Karpas-422 (cell line): ENCODE measurements around the gene ZFYVE26. TPM values are rescaled to one million over a fixed set of nuclear protein-coding genes. Genes with fewer than 3 reads are reported as not detected.
"Not testable (repeated sequence)": the region's sequence is repeated elsewhere in the genome, so short reads cannot be mapped to it uniquely, and the experiment has no call there.

ENCODE experiments used
- DNase-seq: peaks from one replicate; pipeline ENCODE4 v3.0.0-alpha.2; 2015
- H2AFZ ChIP-seq: fragments of 200-600 bp; sonication (generic); 2 replicates; pipeline ENCODE4 v1.6.1; 2014; ENCODE audit warnings: antibody characterized with exemption, low read length, mixed read lengths
- H3K27ac ChIP-seq: fragments of 200-600 bp; sonication (generic); 2 replicates; pipeline ENCODE4 v1.5.1; 2014; ENCODE audit warnings: mild to moderate bottlenecking, low read length, moderate library complexity
- H3K27me3 ChIP-seq: fragments of 200-600 bp; sonication (generic); 2 replicates; pipeline ENCODE4 v1.6.1; 2014; ENCODE audit warnings: low read length, mixed read lengths
- H3K36me3 ChIP-seq: fragments of 200-600 bp; sonication (generic); 2 replicates; pipeline ENCODE4 v1.6.1; 2014; ENCODE audit warnings: low read length, mixed read lengths; ENCODE audit not compliant: insufficient read depth
- H3K4me1 ChIP-seq: fragments of 200-600 bp; sonication (generic); 2 replicates; pipeline ENCODE4 v1.6.1; 2014; ENCODE audit warnings: mild to moderate bottlenecking, low read length, mixed read lengths
- H3K4me2 ChIP-seq: fragments of 200-600 bp; sonication (generic); 2 replicates; pipeline ENCODE4 v1.6.1; 2014; ENCODE audit warnings: low read length, low read depth, mild to moderate bottlenecking; ENCODE audit not compliant: poor library complexity, severe bottlenecking
- H3K4me3 ChIP-seq: fragments of 200-600 bp; sonication (generic); 2 replicates; pipeline ENCODE4 v1.5.1; 2014; ENCODE audit warnings: mild to moderate bottlenecking, antibody characterized with exemption, low read length, mixed read lengths
- H3K79me2 ChIP-seq: fragments of 200-600 bp; sonication (generic); 2 replicates; pipeline ENCODE4 v1.6.1; 2014; ENCODE audit warnings: mild to moderate bottlenecking, low read length, mixed read lengths
- H3K9ac ChIP-seq: fragments of 200-600 bp; sonication (generic); 2 replicates; pipeline ENCODE4 v1.6.0; 2014; ENCODE audit warnings: low read length
- H3K9me2 ChIP-seq: fragments of 200-600 bp; sonication (generic), shearing (Covaris generic); replicated peaks from 2 replicates; pipeline ENCODE4 v1.6.0; 2014; ENCODE audit warnings: mild to moderate bottlenecking, low read length, moderate library complexity; ENCODE audit not compliant: insufficient read depth
- H3K9me3 ChIP-seq: fragments of 300-700, 200-600 bp; sonication (generic); 2 replicates; pipeline ENCODE4 v1.6.1; 2014; ENCODE audit warnings: low read length, mixed read lengths
- H4K20me1 ChIP-seq: fragments of 200-600 bp; sonication (generic); 2 replicates; pipeline ENCODE4 v1.6.1; 2014; ENCODE audit warnings: mild to moderate bottlenecking, antibody characterized with exemption, low read length, low read depth; ENCODE audit not compliant: insufficient read depth
- total RNA-seq: library from RNA; depleted of rRNA; stranded (reverse); fragments of >200 nt; shearing (Covaris generic); gene quantifications from 2 replicates; pipeline ENCODE4 v1.2.3, GENCODE V29; 2014; ENCODE audit warnings: low replicate concordance

Gene ZFYVE26
- total RNA-seq, 1 experiment from 2014 or later = 31.3 TPM

DNA sequence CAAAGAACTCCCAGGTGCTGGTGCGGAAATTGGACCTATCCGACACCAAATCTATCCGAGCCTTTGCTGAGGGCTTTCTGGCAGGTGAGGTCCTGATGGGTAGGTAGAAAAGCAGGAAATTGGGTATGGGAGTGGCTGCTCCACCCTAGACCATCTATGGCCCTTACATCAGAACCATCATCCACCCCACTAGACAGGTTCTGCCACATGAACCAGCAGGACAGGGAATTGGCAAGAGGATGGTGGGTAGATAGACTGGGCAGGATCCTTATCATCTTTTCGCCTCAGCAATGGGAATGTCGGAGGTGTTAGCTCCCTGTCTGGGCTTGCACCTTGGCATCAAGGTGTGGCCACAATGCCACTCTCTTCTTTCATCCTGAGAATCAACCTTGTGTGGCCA, 91.2 kb downstream of the ZFYVE26 start:
- Histone ChIP-seq H3K4me2 (no peak overlapping the region), H3K9ac (no peak overlapping the region), H3K9me2 (no peaks in the 10 kb centered on the region), H4K20me1 (no peaks in the 10 kb centered on the region), H3K27me3 (no peaks in the 10 kb centered on the region), H3K36me3 (no peaks in the 10 kb centered on the region), H3K79me2 (no peaks in the 10 kb centered on the region), H3K4me1 (peaks cover 4% of the 10 kb centered on the region), H3K27ac (no peak overlapping the region), H3K4me3 (no peak overlapping the region), H2AFZ (no peak overlapping the region), H3K9me3 (no peaks in the 10 kb centered on the region)
- no peak for DNase-seq

DNA sequence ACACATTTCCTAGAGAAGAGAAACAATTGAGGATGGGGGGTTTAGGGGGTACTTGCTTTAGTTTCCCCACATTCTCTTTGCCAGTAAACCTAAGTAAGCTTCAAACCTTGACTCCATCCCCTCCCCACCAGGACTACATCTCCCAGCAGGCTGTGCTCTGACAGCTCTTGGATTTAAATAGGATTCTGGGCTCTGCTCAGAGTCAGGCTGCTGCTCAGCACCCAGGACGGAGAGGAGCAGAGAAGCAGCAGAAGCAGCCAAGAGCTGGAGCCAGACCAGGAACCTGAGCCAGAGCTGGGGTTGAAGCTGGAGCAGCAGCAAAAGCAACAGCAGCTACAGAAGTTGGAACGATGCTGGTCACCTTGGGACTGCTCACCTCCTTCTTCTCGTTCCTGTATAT, 94.1 kb downstream of the ZFYVE26 start:
- peaks cover 8% of the 10 kb centered on the region for H3K4me1 ChIP-seq
- no peaks in the 10 kb centered on the region for H3K36me3 ChIP-seq
- no peaks in the 10 kb centered on the region for H3K9me3 ChIP-seq
- H3K4me3 ChIP-seq = no peak overlapping the region
- peak overlapping the region; percentile 20 for H3K4me2 ChIP-seq
- H3K9me2 ChIP-seq = no peaks in the 10 kb centered on the region
- peak; percentile 46 for DNase-seq
- no peak overlapping the region for H3K27ac ChIP-seq
- no peaks in the 10 kb centered on the region for H3K27me3 ChIP-seq
- no peaks in the 10 kb centered on the region for H4K20me1 ChIP-seq
- H3K9ac ChIP-seq = no peak overlapping the region
- H3K79me2 ChIP-seq = no peaks in the 10 kb centered on the region
- H2AFZ ChIP-seq = peak overlapping the region; percentile 2; the same call in 1 of the 2 replicates

DNA sequence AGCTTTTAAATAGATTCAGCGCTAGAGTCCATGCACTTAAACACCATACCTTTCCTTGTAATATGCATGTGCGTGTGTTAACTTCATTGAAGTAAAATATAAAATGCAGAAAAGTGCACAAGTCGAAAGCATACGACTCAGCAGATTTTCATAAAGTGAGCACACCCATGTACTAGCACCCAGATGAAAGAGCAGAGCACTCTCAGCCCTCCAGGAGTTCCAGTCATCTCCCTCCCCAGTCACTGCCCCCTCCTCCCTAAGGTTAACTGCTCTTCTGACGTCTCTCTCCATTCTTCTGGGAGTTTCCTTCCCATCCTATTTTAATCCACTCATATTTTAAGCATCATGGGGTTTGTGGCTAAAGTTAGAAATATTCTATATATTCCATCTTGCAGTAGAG, 94.5 kb downstream of the ZFYVE26 start:
- no peak overlapping the region for H2AFZ ChIP-seq
- no peaks in the 10 kb centered on the region for H3K9me3 ChIP-seq
- H3K4me1 ChIP-seq = peaks cover 8% of the 10 kb centered on the region
- H4K20me1 ChIP-seq = no peaks in the 10 kb centered on the region
- H3K9ac ChIP-seq = no peak overlapping the region
- no peak overlapping the region for H3K27ac ChIP-seq
- no peaks in the 10 kb centered on the region for H3K36me3 ChIP-seq
- H3K27me3 ChIP-seq = no peaks in the 10 kb centered on the region
- H3K4me3 ChIP-seq = no peak overlapping the region
- no peaks in the 10 kb centered on the region for H3K9me2 ChIP-seq
- H3K79me2 ChIP-seq = no peaks in the 10 kb centered on the region
- peak overlapping the region; percentile 20 for H3K4me2 ChIP-seq
- no peak for DNase-seq

DNA sequence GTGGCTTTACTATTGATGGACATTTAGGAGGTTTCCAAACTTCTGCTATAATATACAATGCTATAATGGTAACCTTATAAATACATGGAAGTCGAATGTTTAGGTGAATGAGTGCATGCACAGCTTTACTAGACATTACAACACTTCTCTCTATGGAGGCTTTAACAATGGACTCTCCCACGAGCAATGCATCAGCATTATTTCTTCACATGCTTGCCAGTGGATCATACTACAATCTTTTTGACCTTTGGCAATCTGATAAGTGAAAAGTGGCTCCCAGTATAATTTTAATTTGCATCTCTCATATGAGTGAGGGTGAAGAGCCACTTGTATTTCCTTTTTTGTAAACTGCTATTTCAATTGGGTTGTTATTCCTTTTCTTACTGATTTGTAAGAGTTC, 96.5 kb downstream of the ZFYVE26 start:
- Histone ChIP-seq H3K9me2 (no peaks in the 10 kb centered on the region), H3K4me2 (no peak overlapping the region), H3K4me1 (peaks cover 8% of the 10 kb centered on the region), H4K20me1 (no peaks in the 10 kb centered on the region), H3K9me3 (no peaks in the 10 kb centered on the region), H3K27me3 (no peaks in the 10 kb centered on the region), H3K36me3 (no peaks in the 10 kb centered on the region), H3K4me3 (no peak overlapping the region), H3K9ac (no peak overlapping the region), H3K27ac (no peak overlapping the region), H3K79me2 (no peaks in the 10 kb centered on the region), H2AFZ (no peak overlapping the region)
- DNase-seq = no peak

DNA sequence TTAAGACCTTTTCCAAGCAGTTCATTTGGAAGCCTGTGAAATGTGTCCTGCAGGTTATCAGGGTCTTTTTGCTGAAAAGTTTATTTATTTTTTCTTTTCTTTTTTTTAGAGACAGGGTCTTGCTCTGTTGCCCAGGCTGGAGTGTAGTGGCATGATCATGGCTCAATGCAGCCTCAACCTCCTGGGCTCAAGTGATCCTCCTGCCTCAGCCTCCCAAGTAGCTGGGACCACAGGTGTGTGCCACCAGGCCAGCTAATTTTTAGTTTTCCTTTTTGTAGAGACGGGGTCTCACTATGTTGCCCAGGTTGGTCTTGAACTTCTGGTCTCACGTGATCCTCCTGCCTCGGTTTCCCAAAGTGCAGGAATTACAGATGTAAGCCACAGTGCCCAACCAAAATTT, 97.0 kb downstream of the ZFYVE26 start:
- H3K4me2 ChIP-seq, H2AFZ ChIP-seq, H3K9me2 ChIP-seq, H3K9me3 ChIP-seq, H3K27ac ChIP-seq, H3K9ac ChIP-seq, H3K4me1 ChIP-seq, DNase-seq, H3K36me3 ChIP-seq, H3K79me2 ChIP-seq, H3K27me3 ChIP-seq, H4K20me1 ChIP-seq, H3K4me3 ChIP-seq: not testable (repeated sequence)

DNA sequence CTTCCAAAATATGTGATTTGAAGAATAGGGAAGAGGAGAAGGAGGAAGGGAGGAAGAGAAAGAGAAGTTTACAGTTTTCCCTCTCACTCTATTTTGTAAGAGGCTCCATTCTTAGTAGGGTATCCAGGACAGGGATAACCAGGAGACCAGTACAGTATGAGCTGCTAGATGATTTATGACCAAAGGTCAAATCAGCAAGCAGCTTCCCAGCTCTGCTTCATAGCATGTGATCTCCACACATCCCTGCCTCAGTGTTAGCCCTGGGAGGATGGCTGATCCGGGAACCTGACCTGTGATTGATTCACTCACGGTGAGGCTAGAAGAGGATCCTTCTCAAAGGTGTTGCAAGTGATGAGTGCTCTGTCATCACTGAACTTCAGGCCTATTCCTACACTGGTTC, 98.1 kb downstream of the ZFYVE26 start:
- Histone ChIP-seq H3K27ac (no peak overlapping the region), H3K4me1 (peaks cover 8% of the 10 kb centered on the region), H3K79me2 (no peaks in the 10 kb centered on the region), H3K9me2 (no peaks in the 10 kb centered on the region), H3K36me3 (no peaks in the 10 kb centered on the region), H2AFZ (no peak overlapping the region), H4K20me1 (no peaks in the 10 kb centered on the region), H3K27me3 (no peaks in the 10 kb centered on the region), H3K9me3 (no peaks in the 10 kb centered on the region), H3K4me2 (no peak overlapping the region), H3K4me3 (no peak overlapping the region), H3K9ac (no peak overlapping the region)
- no peak for DNase-seq

DNA sequence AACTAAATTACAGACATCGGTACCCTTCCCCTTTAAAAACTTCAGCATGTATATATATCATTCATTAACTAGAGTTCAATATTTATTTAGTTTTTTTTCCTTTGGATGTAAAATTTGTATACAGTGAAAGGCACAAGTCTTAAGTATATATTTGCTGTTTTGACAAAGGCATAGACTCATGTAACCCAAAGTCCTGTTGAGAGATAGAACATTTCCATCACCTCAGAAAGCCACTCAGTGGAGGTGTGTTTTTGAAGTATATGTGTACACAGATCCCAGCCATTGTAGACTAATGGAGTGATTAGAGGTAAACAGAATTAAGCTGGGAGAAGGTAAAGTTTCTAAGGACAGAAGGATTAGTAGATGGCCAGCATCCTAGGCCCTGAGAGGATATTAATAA, 99.3 kb downstream of the ZFYVE26 start:
- no peaks in the 10 kb centered on the region for H3K9me2 ChIP-seq
- no peak overlapping the region for H3K4me3 ChIP-seq
- no peaks in the 10 kb centered on the region for H3K36me3 ChIP-seq
- H3K79me2 ChIP-seq = no peaks in the 10 kb centered on the region
- no peak overlapping the region for H2AFZ ChIP-seq
- H3K27me3 ChIP-seq = no peaks in the 10 kb centered on the region
- H3K27ac ChIP-seq = no peak overlapping the region
- H3K4me2 ChIP-seq = no peak overlapping the region
- no peak for DNase-seq
- H3K9me3 ChIP-seq = no peaks in the 10 kb centered on the region
- no peak overlapping the region for H3K9ac ChIP-seq
- H3K4me1 ChIP-seq = peaks cover 8% of the 10 kb centered on the region
- no peaks in the 10 kb centered on the region for H4K20me1 ChIP-seq

DNA sequence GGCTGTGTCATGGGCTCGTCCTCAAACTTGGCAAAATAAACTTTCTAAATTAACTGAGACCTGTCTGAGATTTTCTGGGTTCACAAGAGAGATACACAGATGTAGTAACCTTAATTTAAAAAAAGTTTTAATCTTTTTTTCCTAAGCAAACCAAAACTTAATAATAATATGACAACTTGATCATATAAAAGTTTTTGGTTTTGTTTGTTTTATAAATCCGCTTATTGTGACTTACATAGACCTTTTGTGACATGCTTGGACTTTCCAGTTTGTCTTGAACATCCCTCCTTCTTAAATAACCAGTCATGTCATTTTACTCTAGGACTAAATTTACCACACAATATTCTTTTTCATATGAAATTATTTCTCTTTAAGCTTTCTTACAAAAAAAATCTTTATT, 106.2 kb downstream of the ZFYVE26 start:
- DNase-seq = peak; percentile 58
- H2AFZ ChIP-seq = no peak overlapping the region
- H4K20me1 ChIP-seq = no peaks in the 10 kb centered on the region
- H3K4me2 ChIP-seq = no peak overlapping the region
- peaks cover 10% of the 10 kb centered on the region for H3K9me3 ChIP-seq
- H3K9ac ChIP-seq = no peak overlapping the region
- no peaks in the 10 kb centered on the region for H3K9me2 ChIP-seq
- no peak overlapping the region for H3K27ac ChIP-seq
- H3K4me1 ChIP-seq = no peaks in the 10 kb centered on the region
- H3K36me3 ChIP-seq = no peaks in the 10 kb centered on the region
- no peak overlapping the region for H3K4me3 ChIP-seq
- no peaks in the 10 kb centered on the region for H3K79me2 ChIP-seq
- no peaks in the 10 kb centered on the region for H3K27me3 ChIP-seq

DNA sequence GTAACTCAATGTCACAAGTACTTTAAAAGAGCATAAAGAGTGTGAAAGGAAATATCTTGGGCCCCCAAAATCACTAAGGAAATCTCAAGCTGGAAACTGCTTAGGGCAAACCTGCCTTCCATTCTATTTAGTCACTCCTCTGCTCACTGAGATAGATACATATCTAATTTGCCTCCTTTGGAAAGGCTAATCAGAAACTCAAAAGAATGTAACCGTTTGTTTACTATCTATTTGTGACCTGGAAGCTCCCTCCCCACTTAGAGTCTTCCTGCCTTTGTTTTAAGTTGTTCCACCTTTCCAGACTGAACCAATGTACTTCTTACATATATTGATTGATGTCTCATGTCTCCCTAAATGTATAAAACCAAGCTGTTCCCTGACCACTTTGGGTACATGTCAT, 106.6 kb downstream of the ZFYVE26 start:
- H3K79me2 ChIP-seq, H3K4me2 ChIP-seq, H2AFZ ChIP-seq, H3K27me3 ChIP-seq, H3K9me2 ChIP-seq, H3K36me3 ChIP-seq, H4K20me1 ChIP-seq, H3K4me1 ChIP-seq, H3K4me3 ChIP-seq, H3K27ac ChIP-seq, H3K9ac ChIP-seq, DNase-seq, H3K9me3 ChIP-seq: not testable (repeated sequence)
